WTC11 (cell line): ENCODE data around the gene TTC24. TPM values are rescaled to one million over a fixed set of nuclear protein-coding genes. Genes with fewer than 3 reads are reported as not detected.

Experiments used
- ATAC-seq: fragments of 200-7000 bp; cut with Tn5 transposase; 2 replicates; pipeline ENCODE4 v1.10.0; 2021; ENCODE audit warnings: mild to moderate bottlenecking, moderate library complexity
- CTCF ChIA-PET: fragments of 300-600 bp; sonication (Branson Sonifier 250); formaldehyde crosslinking; loops from one replicate; lab custom pipeline; 2021; ENCODE audit warnings: antibody characterized with exemption; lab: Charles Lee
- POLR2A ChIA-PET: fragments of 350-600 bp; sonication (Branson Sonifier 250); formaldehyde crosslinking; loops from one replicate; lab custom pipeline; 2021; ENCODE audit warnings: antibody characterized with exemption; lab: Charles Lee
- DNase-seq: peaks from one replicate; pipeline ENCODE4 v3.0.0; 2021; ENCODE audit warnings: low spot score
- H3K27ac Mint-ChIP-seq: 2 replicates; pipeline ENCODE4 v1.8.0; 2021; ENCODE audit warnings: mixed read lengths
- H3K27me3 Mint-ChIP-seq: 2 replicates; pipeline ENCODE4 v1.8.0; 2021; ENCODE audit warnings: low read depth, mild to moderate bottlenecking, moderate library complexity, mixed read lengths
- H3K36me3 Mint-ChIP-seq: 2 replicates; pipeline ENCODE4 v1.8.0; 2021; ENCODE audit warnings: mixed read lengths
- H3K4me1 Mint-ChIP-seq: 2 replicates; pipeline ENCODE4 v1.8.0; 2022; ENCODE audit warnings: mixed read lengths
- H3K4me3 Mint-ChIP-seq: 2 replicates; pipeline ENCODE4 v1.8.0; 2021; ENCODE audit warnings: mild to moderate bottlenecking, moderate library complexity, mixed read lengths
- H3K9me3 Mint-ChIP-seq: 2 replicates; pipeline ENCODE4 v1.8.0; 2021; ENCODE audit warnings: mixed read lengths
- ATF1 ChIP-seq: sonication (generic); formaldehyde crosslinking; IDR thresholded peaks from 2 replicates; pipeline ENCODE4 v1.8.1; 2023; ENCODE audit warnings: mild to moderate bottlenecking, moderate library complexity, missing genetic modification reagents
- CREM ChIP-seq: sonication (generic); formaldehyde crosslinking; IDR thresholded peaks from 2 replicates; pipeline ENCODE4 v1.8.1; 2022; ENCODE audit warnings: mild to moderate bottlenecking, missing genetic modification reagents, moderate library complexity
- ETV6 ChIP-seq: sonication (generic); formaldehyde crosslinking; IDR thresholded peaks from 2 replicates; pipeline ENCODE4 v1.8.1; 2022; ENCODE audit warnings: mild to moderate bottlenecking, missing genetic modification reagents
- FOXP1 ChIP-seq: sonication (generic); formaldehyde crosslinking; IDR thresholded peaks from 2 replicates; pipeline ENCODE4 v1.8.0; 2022; ENCODE audit warnings: missing genetic modification reagents, mild to moderate bottlenecking, moderate library complexity, borderline replicate concordance
- IRF2 ChIP-seq: sonication (generic); formaldehyde crosslinking; IDR thresholded peaks from 2 replicates; pipeline ENCODE4 v1.8.0; 2022; ENCODE audit warnings: low read depth, missing genetic modification reagents, borderline replicate concordance
- NFE2L1 ChIP-seq: sonication (generic); formaldehyde crosslinking; IDR thresholded peaks from 2 replicates; pipeline ENCODE4 v1.8.1; 2023; ENCODE audit warnings: missing genetic modification reagents
- SMAD3 ChIP-seq: sonication (generic); formaldehyde crosslinking; IDR thresholded peaks from 2 replicates; pipeline ENCODE4 v1.8.0; 2022; ENCODE audit warnings: missing genetic modification reagents, mild to moderate bottlenecking, borderline replicate concordance
- SMAD4 ChIP-seq: sonication (generic); formaldehyde crosslinking; IDR thresholded peaks from 2 replicates; pipeline ENCODE4 v1.8.0; 2022; ENCODE audit warnings: mild to moderate bottlenecking, missing genetic modification reagents
- TEAD1 ChIP-seq: sonication (generic); formaldehyde crosslinking; IDR thresholded peaks from 2 replicates; pipeline ENCODE4 v1.8.0; 2022; ENCODE audit warnings: mild to moderate bottlenecking, missing genetic modification reagents
- ZNF121 ChIP-seq: sonication (generic); formaldehyde crosslinking; IDR thresholded peaks from 2 replicates; pipeline ENCODE4 v1.8.0; 2023; ENCODE audit warnings: missing genetic modification reagents
- ZNF138 ChIP-seq: sonication (generic); formaldehyde crosslinking; conservative IDR thresholded peaks from 2 replicates; pipeline ENCODE4 v1.8.1; 2022; ENCODE audit warnings: mild to moderate bottlenecking, moderate library complexity, missing genetic modification reagents
- ZNF219 ChIP-seq: sonication (generic); formaldehyde crosslinking; IDR thresholded peaks from 2 replicates; pipeline ENCODE4 v1.8.0; 2023; ENCODE audit warnings: missing genetic modification reagents, mild to moderate bottlenecking, borderline replicate concordance
- ZNF232 ChIP-seq: sonication (generic); formaldehyde crosslinking; IDR thresholded peaks from 2 replicates; pipeline ENCODE4 v1.8.0; 2022; ENCODE audit warnings: mild to moderate bottlenecking, missing genetic modification reagents
- ZNF396 ChIP-seq: fragments of 250-450 bp; sonication (Bioruptor Pico); IDR thresholded peaks from 2 replicates; pipeline ENCODE4 v1.8.0; 2021; ENCODE audit warnings: mild to moderate bottlenecking, moderate library complexity, borderline replicate concordance
- total RNA-seq: library from RNA; stranded (reverse); gene quantifications from 3 replicates; pipeline ENCODE4 v1.2.3, GENCODE V29; 2021
- TF ChIP-seq, protein P1 (sequence below): sonication (generic); formaldehyde crosslinking; IDR thresholded peaks from 2 replicates; pipeline ENCODE4 v1.8.1; 2023; ENCODE audit warnings: mild to moderate bottlenecking, moderate library complexity, missing genetic modification reagents
- TF ChIP-seq, protein P2 (sequence below): sonication (generic); formaldehyde crosslinking; IDR thresholded peaks from 2 replicates; pipeline ENCODE4 v1.8.1; 2023; ENCODE audit warnings: mild to moderate bottlenecking, missing genetic modification reagents, moderate library complexity
- TF ChIP-seq, protein P3 (sequence below): sonication (generic); formaldehyde crosslinking; IDR thresholded peaks from 2 replicates; pipeline ENCODE4 v1.8.0; 2022; ENCODE audit warnings: mild to moderate bottlenecking, missing genetic modification reagents
- TF ChIP-seq, protein P4 (sequence below): sonication (generic); formaldehyde crosslinking; IDR thresholded peaks from 2 replicates; pipeline ENCODE4 v1.8.1; 2022; ENCODE audit warnings: mild to moderate bottlenecking, moderate library complexity, missing genetic modification reagents
- TF ChIP-seq, protein P5 (sequence below): sonication (generic); formaldehyde crosslinking; IDR thresholded peaks from 2 replicates; pipeline ENCODE4 v1.8.0; 2022; ENCODE audit warnings: mild to moderate bottlenecking, missing genetic modification reagents
- TF ChIP-seq, protein P6 (sequence below): fragments of 200-600 bp; IDR thresholded peaks from 2 replicates; pipeline ENCODE4 v1.8.0; 2022; ENCODE audit warnings: antibody characterized with exemption

The TTC24 gene
- total RNA-seq, 1 experiment from 2014 or later: 0.20 TPM

DNA sequence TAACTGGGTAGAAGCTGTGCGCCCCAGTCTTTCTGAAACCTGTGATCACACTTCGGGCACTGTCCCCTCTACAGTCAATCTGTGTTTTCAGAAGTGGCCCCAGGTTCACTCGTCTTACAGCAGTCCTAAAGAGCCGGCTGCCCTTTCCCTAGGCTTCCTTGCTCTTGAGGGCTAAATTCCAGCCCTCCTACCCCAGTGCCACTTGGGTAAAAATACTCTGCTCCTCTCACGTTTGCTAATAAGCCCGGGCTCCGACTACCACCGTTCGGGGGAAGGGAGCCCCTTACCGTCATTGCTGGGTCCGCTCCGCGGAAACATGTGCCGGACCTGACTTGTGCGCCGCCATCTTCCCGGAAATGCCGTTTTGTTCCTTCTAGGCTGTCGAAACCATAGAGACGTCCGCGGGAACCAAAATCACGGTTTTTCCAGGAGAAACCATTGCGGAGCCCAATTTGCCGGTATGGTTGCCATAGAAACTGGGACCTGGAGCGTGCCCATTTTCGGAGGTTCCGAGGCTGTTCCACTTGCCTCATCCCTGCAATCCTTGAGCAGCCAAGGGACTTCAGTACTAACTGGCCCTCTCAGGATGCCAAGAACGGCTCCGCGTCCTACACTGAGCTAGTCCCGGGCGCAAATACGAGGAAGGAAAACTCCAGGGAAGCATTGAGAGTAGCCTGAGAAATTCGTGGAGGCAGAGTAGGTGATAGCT, 21.8 kb downstream of the TTC24 start, which contains the start of gene GPATCH4 (continued):
- no peak for TF ChIP-seq ZNF396 (CRISPR knock-in tag)
- TF ChIP-seq, protein P1, sequence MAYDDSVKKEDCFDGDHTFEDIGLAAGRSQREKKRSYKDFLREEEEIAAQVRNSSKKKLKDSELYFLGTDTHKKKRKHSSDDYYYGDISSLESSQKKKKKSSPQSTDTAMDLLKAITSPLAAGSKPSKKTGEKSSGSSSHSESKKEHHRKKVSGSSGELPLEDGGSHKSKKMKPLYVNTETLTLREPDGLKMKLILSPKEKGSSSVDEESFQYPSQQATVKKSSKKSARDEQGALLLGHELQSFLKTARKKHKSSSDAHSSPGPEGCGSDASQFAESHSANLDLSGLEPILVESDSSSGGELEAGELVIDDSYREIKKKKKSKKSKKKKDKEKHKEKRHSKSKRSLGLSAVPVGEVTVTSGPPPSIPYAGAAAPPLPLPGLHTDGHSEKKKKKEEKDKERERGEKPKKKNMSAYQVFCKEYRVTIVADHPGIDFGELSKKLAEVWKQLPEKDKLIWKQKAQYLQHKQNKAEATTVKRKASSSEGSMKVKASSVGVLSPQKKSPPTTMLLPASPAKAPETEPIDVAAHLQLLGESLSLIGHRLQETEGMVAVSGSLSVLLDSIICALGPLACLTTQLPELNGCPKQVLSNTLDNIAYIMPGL (CRISPR knock-in tag): no peak; the same call in 1 of the 2 replicates
- TF ChIP-seq SMAD3: no peak
- TF ChIP-seq FOXP1 (CRISPR knock-in tag): peak; percentile 44; the same call in 1 of the 2 replicates
- TF ChIP-seq ZNF138 (CRISPR knock-in tag): no peak
- TF ChIP-seq SMAD4 (CRISPR knock-in tag): no peak
- TF ChIP-seq NFE2L1 (CRISPR knock-in tag): 0 out of 2 replicates have a peak, but pooled peaks have one; percentile 25
- TF ChIP-seq, protein P2, sequence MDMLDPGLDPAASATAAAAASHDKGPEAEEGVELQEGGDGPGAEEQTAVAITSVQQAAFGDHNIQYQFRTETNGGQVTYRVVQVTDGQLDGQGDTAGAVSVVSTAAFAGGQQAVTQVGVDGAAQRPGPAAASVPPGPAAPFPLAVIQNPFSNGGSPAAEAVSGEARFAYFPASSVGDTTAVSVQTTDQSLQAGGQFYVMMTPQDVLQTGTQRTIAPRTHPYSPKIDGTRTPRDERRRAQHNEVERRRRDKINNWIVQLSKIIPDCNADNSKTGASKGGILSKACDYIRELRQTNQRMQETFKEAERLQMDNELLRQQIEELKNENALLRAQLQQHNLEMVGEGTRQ (CRISPR knock-in tag): peak; percentile 25; the same call in 1 of the 2 replicates
- TF ChIP-seq, protein P3, sequence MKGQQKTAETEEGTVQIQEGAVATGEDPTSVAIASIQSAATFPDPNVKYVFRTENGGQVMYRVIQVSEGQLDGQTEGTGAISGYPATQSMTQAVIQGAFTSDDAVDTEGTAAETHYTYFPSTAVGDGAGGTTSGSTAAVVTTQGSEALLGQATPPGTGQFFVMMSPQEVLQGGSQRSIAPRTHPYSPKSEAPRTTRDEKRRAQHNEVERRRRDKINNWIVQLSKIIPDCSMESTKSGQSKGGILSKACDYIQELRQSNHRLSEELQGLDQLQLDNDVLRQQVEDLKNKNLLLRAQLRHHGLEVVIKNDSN (CRISPR knock-in tag): peak; percentile 52; the same call in 1 of the 2 replicates
- no peak for TF ChIP-seq CREM (CRISPR knock-in tag)
- TF ChIP-seq, protein P4, sequence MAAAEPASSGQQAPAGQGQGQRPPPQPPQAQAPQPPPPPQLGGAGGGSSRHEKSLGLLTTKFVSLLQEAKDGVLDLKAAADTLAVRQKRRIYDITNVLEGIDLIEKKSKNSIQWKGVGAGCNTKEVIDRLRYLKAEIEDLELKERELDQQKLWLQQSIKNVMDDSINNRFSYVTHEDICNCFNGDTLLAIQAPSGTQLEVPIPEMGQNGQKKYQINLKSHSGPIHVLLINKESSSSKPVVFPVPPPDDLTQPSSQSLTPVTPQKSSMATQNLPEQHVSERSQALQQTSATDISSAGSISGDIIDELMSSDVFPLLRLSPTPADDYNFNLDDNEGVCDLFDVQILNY: peak; percentile 68; the same call in 1 of the 2 replicates
- TF ChIP-seq ATF1 (CRISPR knock-in tag): no peak
- TF ChIP-seq, protein P5, sequence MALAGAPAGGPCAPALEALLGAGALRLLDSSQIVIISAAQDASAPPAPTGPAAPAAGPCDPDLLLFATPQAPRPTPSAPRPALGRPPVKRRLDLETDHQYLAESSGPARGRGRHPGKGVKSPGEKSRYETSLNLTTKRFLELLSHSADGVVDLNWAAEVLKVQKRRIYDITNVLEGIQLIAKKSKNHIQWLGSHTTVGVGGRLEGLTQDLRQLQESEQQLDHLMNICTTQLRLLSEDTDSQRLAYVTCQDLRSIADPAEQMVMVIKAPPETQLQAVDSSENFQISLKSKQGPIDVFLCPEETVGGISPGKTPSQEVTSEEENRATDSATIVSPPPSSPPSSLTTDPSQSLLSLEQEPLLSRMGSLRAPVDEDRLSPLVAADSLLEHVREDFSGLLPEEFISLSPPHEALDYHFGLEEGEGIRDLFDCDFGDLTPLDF (CRISPR knock-in tag): 0 out of 2 replicates have a peak, but pooled peaks have one; percentile 35
- TF ChIP-seq ZNF219 (CRISPR knock-in tag): no peak
- TF ChIP-seq ETV6: peak; percentile 88
- TF ChIP-seq IRF2 (CRISPR knock-in tag): no peak
- TF ChIP-seq, protein P6, sequence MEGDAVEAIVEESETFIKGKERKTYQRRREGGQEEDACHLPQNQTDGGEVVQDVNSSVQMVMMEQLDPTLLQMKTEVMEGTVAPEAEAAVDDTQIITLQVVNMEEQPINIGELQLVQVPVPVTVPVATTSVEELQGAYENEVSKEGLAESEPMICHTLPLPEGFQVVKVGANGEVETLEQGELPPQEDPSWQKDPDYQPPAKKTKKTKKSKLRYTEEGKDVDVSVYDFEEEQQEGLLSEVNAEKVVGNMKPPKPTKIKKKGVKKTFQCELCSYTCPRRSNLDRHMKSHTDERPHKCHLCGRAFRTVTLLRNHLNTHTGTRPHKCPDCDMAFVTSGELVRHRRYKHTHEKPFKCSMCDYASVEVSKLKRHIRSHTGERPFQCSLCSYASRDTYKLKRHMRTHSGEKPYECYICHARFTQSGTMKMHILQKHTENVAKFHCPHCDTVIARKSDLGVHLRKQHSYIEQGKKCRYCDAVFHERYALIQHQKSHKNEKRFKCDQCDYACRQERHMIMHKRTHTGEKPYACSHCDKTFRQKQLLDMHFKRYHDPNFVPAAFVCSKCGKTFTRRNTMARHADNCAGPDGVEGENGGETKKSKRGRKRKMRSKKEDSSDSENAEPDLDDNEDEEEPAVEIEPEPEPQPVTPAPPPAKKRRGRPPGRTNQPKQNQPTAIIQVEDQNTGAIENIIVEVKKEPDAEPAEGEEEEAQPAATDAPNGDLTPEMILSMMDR: no peak
- TF ChIP-seq TEAD1 (CRISPR knock-in tag): peak; percentile 88; the same call in 1 of the 2 replicates
- TF ChIP-seq, all 79 proteins: peak for 17

DNA sequence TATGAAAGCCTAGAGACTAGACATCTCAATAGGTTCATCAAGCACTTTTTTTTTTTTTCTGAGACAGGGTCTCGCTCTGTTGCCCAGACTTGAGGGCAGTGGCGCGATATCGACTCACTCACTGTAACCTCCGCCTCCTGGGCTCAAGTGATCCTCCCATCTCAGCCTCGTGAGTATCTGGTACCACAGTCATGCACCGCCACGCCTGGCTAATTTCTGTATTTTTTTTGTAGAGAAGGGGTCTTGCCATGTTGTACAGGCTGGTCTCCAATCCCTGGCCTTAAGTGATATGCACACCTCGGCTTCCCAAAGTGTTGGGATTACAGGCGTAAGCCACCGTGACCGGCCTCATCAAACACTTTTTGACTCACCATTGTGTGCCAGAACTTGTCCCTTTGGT, 22.4 kb downstream of the TTC24 start:
- CTCF ChIA-PET: interaction anchor here (0.6 to 5.5 kb wide), 19 partner anchors 10 to 156 kb away, joined by 3 to 27 read pairs (median 6); partner anchors contain the start of genes BCAN, HAPLN2, NAXE and TTC24
- POLR2A ChIA-PET: interaction anchor here (0.5 to 1.8 kb wide), 2 partner anchors 10 to 101 kb away, joined by 3 to 6 read pairs; partner anchors contain the start of genes MEF2D and NAXE
- ATAC-seq: peak; percentile 4; the same call in 1 of the 2 replicates
- no peaks in the 10 kb centered on the region for H3K27me3 Mint-ChIP-seq
- peak; percentile 88 for TF ChIP-seq ZNF121 (CRISPR knock-in tag)
- TF ChIP-seq, protein P5 (CRISPR knock-in tag): no peak
- TF ChIP-seq ZNF232 (CRISPR knock-in tag): no peak
- TF ChIP-seq, all 79 proteins: peak for 1
- peaks cover 22% of the 10 kb centered on the region for H3K36me3 Mint-ChIP-seq
- H3K4me1 Mint-ChIP-seq: peaks cover 13% of the 10 kb centered on the region
- no peaks in the 10 kb centered on the region for H3K9me3 Mint-ChIP-seq
- H3K4me3 Mint-ChIP-seq: peak overlapping the region; percentile 94
- DNase-seq: no peak
- H3K27ac Mint-ChIP-seq: peak overlapping the region; percentile 98
